Stimulated activated CD8-positive, alpha-beta memory T cell treated with anti-CD3 and anti-CD28 coated beads, Interleukin-12 subunit alpha, Interleukin-12 subunit beta, amount 100 ng/mL, for 24 hours (primary cell): ENCODE data around the gene ADRM1.

Source experiments
- DNase-seq: peaks from one replicate; pipeline ENCODE4 v3.0.0-alpha.2; 2020; ENCODE audit errors: extremely low read depth

The ADRM1 gene

DNA sequence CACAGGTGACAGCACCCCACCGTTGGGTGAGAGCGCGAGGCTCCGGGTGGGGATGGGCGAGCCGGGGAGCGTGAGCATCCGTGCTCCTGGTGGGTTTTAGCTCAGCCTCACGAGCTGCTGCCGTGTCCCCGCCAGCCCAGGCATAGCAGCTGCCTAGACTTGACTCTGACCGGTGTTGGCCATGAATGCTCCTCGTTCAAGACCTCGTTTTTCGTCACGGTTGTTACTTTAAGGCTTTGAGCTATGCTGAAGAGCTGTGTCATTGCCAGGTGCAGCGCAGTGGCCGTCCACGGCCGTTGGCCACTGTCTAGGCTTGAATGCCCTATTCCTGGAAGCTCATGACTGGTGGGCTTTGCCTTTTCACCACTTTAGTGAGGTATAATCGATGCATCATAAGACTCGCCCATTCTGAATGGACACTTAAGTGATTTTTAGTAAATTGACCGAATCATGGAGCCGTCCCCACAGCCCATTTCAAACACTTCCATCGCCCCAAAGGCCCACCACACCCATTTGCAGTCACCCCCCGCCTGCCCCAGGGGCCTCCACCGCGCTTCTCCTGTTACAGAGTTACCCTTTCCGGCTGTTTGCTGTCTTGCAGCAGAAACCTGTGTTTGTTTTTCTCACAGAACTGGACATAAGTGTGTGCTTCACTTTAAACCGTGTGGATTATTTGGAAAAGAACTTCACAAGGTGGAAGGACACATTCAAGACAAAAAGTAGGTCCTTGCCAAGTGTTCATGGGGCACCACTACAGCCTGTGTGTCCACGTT lies 21.4 kb upstream of the ADRM1 start:
- no peak for DNase-seq

DNA sequence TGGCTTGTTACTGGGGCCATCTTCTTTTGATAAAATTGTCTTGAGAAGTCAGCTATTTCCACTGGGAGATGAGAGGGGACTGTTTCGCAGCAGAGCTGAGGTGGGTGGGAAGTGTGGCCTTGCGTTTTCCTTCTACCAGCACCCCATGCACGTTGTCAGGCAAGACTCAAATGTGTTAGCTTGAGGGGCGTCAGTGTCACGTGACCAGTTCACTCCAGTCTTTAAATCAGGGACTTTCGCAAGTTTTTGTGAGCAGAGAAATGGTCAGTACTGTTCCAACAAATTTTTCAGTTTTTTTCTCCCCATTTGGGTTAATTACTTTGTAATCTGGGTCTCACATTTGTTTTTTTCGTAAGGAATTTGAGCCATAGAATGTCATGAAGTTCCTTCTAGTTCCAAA lies 20.7 kb upstream of the ADRM1 start:
- no peak for DNase-seq

GRCh38 chr20:62282877-62283503 lies 19.8 kb upstream of the ADRM1 start:
- no peak for DNase-seq

DNA sequence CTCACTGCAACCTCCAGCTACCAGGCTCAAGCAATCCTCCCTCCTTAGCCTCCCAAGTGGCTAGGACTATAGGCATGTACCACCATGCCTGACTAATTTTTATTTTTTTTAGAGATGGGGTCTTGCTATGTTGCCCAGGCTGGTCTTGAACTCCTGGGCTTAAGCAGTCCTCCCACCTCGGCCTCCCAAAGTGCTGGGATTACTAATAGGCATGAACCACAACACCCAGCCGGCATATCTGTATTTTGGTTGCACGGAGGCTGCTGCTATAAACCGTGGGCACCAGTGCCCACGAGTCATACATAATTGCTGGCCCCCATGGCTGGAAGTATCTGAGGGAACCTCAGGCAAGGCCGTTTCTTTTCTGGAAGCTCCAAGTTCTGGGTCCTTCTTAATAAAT lies 18.3 kb upstream of the ADRM1 start:
- no peak for DNase-seq

DNA sequence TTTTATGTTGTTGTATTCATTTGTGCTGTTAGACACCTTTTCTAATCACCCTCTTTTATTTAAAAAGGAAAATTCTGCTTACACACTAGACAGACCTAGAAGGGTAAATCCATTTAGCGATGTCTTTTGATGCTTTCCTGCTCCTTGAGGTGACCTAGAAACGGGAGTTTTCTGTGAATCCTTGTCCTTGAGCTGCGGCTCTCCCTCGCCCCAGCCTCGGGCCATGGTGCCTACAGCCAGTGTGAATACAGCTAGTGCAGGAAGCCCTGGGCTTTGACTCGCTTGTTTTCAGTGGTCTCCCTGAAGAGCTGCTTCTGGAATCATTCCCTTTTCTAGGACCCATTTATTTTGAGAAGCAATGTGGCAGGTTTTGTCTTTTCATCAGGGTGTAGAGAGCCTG lies 17.6 kb upstream of the ADRM1 start:
- no peak for DNase-seq

GRCh38 chr20:62285722-62286121 lies 17.1 kb upstream of the ADRM1 start:
- DNase-seq = no peak

DNA sequence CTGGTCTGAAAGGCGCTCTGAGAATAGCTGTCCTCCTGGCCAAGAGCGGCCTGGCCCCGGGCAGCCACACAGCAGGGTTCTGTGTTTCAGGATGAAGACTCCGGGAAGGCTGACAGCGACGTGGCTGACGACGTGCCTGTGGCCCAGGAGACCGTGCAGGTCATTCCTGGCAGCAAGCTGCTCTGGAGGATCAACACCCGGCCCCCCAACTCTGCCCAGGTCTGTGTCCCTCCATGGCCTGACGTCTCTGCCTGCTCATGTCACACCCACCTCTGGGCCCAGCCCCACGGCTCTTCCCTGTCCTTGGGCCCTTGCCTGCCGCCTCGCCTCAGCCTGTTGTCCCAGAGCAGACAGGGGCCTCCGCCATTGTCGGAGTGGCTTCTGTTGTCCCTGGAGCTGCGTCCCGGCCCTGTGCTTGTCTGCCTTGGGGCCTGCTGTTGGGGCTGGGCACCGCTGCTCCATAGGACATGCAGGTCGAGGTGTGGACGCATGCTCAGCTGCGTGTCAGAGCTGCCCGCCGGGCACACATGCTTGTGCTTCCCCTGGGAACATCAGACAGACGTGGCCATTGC lies 16.2 kb upstream of the ADRM1 start:
- DNase-seq = no peak

DNA sequence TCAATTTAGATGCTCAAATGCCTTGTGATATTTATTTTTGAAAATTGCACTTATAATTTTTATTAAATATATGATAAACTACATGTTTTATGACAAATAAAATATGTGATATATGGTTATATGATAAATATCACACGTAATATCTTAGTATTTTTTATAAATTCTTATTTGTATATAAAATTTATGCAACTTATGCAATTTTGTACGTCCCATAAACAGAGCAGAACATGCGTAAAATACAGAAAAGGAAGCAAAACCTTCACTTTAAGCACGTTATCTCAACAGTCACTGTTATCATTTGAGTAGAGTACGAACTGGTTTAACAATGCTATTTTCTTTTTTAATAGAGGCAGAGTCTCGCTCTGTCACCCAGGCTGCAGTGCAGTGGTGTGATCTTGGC lies 15.7 kb upstream of the ADRM1 start:
- DNase-seq = no peak

DNA sequence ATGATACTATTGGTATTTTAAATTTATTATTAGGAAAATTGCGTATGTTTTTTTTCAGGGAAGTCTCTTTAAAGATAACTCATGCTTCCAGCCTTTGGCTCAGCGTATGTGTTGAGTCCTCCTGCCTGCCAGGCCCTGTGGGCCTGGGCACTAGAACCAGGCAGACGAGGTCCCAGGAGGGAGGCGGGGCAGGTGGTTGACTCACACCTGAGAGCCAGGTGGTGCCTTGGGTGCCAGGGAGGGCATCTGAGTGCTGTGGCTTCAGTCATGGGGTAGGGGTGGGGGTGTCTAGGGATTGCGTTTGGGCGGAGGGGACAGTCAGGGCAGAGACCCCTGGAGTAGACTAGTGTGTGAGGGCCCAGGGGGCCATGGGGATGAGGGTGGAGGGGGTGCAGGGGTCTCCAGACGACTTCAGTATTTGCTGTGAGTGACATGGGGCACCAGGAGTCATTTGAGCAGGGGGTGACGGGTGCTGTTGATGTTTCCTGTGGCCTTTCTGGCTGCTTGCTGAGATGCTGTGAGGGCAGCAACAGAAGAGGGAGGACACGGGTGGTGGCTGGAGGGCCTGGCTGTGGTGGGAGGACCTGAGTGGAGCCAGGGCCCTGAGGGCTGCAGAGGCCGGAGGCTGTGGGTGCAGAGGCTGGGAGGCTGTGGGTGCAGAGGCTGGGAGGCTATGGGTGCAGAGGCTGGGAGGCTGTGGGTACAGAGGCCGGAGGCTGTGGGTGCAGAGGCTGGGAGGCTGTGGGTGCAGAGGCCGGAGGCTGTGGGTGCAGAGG lies 14.8 kb upstream of the ADRM1 start:
- DNase-seq = no peak

DNA sequence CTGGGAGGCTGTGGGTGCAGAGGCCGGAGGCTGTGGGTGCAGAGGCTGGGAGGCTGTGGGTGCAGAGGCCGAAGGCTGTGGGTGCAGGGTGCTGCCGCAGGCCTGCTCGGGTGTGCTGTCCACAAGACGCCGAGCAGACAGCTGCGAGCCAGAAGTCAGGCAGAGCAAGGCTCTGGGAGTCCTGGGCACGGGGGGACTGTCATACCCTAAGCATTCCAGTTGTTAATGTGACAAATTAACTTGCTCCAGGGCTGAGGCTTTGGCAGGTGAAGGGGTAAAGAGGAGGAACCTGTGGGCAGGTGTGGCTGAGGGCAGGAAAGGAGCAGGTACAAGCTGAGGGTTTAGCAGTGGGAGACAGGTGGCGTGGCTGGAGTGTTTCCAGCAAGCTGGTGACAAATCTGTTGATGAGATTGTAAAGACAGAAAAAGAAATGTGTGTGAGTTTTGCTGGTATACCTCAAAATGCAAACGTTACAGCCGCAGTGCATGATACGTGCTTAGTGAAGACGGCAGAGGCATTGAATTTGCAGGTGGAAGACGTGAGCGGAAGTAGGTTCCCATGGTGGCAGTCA lies 14.2 kb upstream of the ADRM1 start:
- no peak for DNase-seq

DNA sequence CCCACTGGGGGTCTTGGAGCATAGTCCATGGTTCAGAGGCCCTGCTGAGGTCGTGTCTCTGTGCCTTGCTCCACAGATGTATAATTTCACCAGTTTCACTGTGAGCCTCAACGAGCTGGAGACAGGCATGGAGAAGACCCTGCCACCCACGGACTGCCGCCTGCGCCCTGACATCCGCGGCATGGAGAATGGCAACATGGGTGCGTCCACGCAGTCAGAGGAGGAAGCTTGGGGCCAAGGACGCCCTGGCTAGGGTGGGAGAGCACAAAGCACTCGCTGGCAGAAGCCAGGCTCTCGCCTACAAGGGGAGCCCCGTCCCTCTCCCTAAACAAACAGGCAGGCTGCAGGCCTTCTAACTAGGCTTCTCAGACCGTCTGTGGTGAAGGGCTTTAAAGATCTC lies 13.7 kb upstream of the ADRM1 start:
- DNase-seq = no peak

DNA sequence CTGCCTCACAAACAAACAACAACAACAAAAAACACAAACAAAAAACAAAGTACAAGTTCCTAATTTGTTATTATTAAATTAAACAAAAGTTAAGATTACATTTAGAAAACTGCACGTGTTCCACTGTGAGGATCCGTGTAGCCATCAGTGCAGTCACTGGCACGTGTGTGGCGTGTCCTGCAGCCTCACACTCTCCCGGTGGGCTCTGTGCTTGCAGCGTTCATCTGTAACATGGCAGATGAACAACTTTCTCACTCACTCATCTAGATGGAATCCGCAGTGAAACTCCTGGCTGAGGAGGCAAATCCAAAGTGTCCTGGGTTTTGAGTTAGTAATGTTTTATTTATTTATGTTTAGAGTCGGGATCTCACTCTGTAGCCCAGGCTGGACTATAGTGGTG lies 12.9 kb upstream of the ADRM1 start:
- DNase-seq = no peak

GRCh38 chr20:62291251-62292066 lies 11.3 kb upstream of the ADRM1 start:
- DNase-seq = no peak

DNA sequence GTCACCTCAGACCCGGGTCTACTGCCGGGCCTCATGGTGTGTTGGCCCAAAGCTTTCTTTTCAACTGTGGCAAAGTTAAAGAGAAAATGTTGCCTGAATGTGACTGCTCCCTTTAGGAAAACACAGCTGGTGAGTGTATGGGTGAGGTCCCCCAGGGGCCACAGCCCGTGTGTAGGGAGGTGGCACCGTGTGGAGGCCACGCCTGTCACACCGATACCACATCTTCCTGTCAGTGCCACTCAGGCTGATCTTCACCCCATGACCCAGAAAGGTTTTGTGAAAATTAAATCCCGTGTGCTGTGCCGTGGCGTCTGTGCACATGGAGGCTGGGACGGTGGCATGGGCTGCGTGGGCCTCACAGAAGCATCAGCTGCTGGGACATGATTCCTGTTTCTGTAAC lies 10.7 kb upstream of the ADRM1 start:
- DNase-seq = no peak

DNA sequence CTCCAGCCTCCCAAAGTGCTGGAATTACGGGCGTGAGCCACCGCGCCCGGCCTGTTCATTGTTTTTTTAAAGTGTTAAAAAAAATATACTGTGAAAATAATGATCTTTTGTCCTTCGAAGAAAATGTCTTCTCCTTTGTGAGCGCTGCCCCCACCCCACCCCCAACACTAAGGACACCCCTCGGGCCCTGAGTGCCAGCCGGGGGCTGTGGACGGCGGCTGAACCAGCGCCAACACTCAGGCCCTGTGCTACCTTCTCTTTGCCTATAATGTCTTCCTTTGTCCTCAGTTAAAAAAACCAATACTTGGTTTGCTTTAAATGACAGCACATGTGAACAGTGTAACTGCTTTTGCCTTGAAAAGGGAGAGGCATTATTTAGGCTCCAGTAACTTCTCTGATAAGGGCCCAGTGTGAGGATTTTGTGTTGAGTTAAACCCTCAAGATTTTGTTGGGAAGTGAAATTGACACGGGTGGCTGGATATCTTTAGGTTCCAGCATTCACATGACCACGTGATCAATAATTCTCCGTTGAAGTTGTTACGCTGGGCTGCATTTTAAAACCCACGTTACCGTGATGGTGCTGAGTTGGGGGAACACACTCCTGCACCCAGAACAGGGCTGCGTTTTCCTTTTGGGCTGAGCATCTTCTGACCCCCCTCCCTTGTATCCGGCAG lies 9.5 kb upstream of the ADRM1 start:
- DNase-seq = no peak

DNA sequence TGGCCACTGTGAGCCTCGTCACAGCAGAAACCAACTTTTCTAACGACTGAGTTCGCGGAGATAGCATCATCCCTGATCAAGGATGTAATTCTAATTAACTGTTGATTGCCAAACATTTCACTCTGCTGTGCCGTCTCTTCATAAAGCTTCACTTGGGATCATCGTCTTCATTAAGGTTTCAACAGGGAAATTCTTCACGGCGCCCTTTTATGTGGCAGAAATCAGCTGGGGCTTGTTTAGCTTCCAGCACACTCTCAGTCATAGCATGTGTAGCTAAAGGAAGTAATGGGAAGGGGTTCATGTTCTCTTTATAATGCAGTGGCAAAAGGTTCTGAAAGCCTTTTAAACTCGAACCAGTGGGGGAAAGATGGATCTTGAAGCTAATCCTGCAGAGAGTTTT lies 8.9 kb upstream of the ADRM1 start:
- no peak for DNase-seq

DNA sequence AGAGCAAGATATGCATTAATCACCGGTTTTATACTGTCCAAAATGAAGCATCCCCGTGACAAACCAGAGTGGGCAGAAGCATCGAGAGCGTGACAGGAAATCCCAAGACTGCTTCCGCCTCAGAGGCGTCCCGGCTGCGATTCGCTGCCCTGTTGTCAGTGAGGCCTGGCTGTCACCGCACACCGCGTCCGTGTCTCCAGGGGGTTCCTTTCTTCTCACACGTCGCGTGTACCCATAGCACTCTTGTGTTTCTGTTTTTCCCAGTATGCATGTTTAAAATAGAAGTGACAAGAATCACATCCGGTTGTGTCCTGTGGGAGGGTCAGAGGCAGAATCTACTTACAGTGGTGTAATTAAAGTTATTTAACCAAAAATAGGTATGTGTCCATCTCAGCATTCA lies 8.3 kb upstream of the ADRM1 start:
- no peak for DNase-seq

- no peak for DNase-seq
Observed at GRCh38 chr20:62296724-62297448, 5.9 kb upstream of the ADRM1 start.

DNA sequence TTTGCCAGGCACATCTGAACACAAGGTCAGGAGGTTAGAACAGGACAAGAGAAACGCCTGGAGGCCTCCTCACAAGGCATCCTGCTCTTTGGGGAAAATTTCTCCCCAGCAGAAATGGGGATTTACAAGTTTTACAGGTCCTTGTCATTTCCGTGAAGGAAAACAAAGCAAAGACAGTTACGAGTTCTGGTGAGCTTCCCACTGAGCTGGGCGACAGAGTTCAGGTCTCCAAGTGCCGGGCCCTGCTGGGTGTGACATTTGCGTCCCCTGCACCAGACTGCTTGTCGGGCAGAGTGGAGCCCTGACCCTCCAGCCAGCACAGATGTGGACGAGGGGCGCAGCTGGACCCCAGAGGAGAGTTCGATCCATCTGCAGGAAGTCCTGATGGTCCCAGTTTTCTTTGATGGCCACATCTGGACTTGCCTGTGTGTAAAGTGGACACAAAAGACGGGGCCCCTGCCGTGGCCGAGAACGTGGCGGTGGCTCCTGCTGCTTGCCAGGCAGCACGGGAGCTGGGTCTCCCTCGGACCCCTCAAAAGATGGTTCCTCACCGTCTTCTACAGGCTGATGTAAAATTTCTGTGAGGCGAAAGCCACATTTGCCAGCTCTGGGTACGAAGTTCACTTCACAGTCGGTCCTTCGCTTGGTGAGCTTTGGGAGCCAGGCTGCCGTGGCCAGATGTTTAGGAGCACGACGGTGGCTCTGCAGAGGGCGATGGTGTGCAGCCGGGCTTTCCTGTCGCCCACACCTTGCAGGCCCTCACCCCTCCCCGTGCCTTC lies 5.2 kb upstream of the ADRM1 start:
- DNase-seq = no peak
